KOPT-K1 (cell line): ENCODE measurements around the gene FANCC.
"Not testable (repeated sequence)": the region's sequence is repeated elsewhere in the genome, so short reads cannot be mapped to it uniquely, and the experiment has no call there.

Source experiments
- H3K27ac ChIP-seq: fragments of 200-600 bp; sonication (generic); 2 replicates; pipeline ENCODE4 v1.5.1; 2016; ENCODE audit warnings: antibody characterized with exemption, mild to moderate bottlenecking, low read depth, low read length; ENCODE audit not compliant: poor library complexity, severe bottlenecking
- H3K36me3 ChIP-seq: fragments of 200-600 bp; sonication (generic); 2 replicates; pipeline ENCODE4 v1.5.1; 2017; ENCODE audit warnings: antibody characterized with exemption, mild to moderate bottlenecking, low read length, moderate library complexity; ENCODE audit not compliant: insufficient read depth
- H3K9me3 ChIP-seq: fragments of 200-600 bp; sonication (generic); 2 replicates; pipeline ENCODE4 v1.5.1; 2017; ENCODE audit warnings: antibody characterized with exemption, low read length, mild to moderate bottlenecking; ENCODE audit not compliant: insufficient read depth, poor library complexity, severe bottlenecking

Gene FANCC

DNA sequence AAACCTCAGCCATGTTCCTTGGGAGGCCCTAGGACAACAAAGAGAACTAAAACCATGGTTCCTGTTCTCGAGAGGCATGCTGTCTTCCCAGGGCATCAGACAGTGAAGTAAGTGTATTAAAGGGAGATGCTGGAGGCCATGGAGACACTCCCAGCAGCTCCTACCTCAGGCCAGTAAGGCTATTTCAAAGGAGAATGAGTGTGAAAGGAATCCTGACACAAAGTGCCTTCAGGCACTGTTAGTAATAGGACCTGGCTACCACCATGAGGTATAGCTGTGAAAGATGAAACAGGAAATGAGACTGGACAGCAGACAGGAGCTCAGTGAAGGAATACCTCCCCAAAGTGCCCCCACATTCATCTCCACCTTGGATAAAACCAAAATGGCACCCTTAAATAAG is 71.0 kb downstream of the FANCC start:
- Histone ChIP-seq H3K27ac (no peak overlapping the region), H3K36me3 (peaks cover 28% of the 10 kb centered on the region; the same call in 1 of the 2 replicates), H3K9me3 (no peaks in the 10 kb centered on the region)

DNA sequence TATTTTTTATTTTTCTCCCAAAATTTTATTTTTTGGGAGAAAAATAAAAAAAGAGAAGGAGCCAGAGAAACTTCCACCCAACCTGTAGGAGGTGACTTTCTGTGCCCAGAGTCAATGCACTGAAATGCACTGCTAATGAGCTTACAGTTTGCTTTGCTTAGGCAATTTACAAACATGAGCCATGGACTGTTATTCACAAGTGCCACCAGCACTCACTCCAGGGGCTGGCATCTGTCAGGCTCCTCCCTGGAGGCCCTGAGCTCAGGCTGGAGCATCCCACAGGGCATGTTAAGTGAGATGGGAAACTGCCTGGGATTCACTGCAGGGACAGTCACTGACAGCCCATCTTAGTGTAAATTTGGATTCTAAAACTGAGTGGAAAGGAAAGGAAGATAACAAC is 74.9 kb downstream of the FANCC start:
- Histone ChIP-seq H3K36me3 (peaks cover 31% of the 10 kb centered on the region; the same call in 1 of the 2 replicates), H3K9me3 (no peaks in the 10 kb centered on the region), H3K27ac (no peak overlapping the region)

DNA sequence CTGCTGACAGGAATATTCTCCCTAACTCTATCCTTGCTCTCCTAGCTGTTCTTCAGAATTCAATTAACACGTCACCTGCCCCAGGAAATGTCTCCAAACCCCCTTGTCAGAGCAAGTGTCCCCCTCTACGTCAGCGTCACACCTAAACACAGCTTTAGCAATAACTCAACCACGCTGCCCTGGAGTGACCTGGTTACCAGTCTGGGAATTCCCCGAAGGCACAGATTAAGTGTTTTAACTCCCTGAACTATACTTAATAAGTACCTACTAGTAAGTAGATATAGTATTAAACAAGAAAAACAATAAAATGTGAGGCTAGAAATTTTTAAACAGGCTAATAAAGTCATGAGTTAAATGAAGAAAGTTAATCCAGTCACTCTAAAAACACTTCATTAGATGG is 78.4 kb downstream of the FANCC start:
- no peak overlapping the region for H3K27ac ChIP-seq
- H3K9me3 ChIP-seq = no peaks in the 10 kb centered on the region
- H3K36me3 ChIP-seq = 0 out of 2 replicates have a peak, but pooled peaks cover 7% of the 10 kb centered on the region

DNA sequence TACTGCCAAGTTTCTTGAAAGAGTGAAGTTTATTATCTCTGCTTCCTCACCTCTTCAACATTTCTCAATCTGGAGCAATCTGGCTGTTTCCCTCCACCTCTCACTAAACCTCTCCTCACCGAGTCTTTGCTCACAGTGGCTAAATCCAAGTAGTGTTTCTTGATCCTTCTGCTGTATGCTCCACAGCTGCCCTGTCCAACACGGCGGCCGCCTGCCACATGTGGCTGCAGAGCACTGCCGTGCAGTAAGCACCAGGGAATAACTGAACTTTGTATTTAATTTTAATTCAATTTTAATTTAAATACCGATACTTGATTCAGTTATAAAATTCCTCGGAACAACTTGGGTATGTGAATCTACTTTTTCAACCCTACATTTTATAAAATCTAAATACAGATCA is 80.2 kb downstream of the FANCC start:
- Histone ChIP-seq H3K9me3 (no peaks in the 10 kb centered on the region), H3K36me3 (0 out of 2 replicates have a peak, but pooled peaks cover 7% of the 10 kb centered on the region), H3K27ac (no peak overlapping the region)

DNA sequence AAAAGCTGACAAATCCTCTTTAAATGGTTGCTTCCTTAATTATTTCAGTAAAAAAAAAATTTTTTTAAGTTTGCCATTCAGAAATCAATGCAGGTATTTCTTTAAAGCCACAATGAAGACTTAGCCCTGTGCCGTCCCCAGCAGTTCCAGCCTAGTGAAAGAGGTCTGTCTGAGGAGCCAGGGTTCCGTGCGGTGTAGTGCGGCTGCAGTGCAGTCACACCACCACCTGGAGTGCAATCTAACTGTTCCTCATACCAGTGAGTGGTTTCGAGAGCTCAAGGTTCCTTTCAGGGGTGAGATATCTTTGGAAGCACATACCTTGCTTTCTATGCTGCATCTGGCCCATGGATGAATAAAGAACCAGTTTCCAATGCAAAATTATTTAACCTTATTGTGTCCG is 87.5 kb downstream of the FANCC start:
- peaks cover 12% of the 10 kb centered on the region for H3K9me3 ChIP-seq
- no peak overlapping the region for H3K27ac ChIP-seq
- 0 out of 2 replicates have a peak, but pooled peaks cover under 1% of the 10 kb centered on the region for H3K36me3 ChIP-seq

DNA sequence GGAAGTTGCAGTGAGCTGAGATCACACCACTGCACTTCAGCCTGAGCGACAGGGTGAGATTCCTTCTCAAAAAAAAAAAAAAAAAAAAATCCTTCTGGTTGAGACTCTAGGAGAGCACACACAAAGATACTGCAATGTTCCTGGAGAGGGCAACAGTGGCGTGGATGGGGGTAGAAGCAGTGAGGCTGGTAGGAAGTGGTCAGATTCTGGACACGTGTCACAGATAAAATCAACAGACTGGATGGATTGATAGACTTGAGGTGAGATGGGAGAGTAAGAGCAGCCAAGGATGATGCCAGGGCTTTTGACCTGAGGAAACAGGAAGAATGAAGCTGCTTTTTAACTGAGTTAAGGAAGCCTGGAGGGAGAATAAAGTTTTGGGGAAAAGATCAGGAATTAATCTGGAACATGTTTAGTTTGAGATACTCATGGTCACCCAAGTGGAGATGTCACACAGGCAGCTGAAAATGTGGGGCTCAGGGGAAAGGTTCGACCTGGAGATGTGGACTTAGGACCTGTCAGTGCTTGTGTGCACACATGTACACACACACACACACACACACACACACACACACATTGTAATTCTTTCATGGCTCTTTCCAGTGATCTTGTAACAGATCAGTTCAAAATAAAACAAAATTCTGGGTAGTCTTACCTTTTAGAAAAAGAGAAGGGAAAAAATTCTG is 88.1 kb downstream of the FANCC start:
- peaks cover 12% of the 10 kb centered on the region for H3K9me3 ChIP-seq
- no peak overlapping the region for H3K27ac ChIP-seq
- no peaks in the 10 kb centered on the region for H3K36me3 ChIP-seq

DNA sequence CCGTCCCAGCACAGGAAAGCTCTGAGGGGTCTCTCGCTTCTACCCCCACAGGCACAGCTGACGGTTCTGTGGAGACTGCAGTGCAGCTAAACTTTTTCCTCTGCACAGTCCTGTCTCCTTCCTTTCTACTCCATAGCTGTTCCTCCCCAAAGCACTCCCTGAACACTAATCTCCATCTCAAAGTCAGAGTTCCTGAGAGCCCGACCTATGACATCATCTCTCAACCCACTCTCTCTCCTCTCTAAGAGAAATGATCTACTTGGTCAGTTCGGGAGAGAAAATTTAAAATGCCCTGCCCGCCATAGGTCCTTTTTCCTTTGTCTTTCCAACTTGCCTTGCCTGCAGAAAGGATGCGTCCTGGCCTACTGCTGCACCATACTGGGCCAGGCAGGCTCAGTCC is 90.6 kb downstream of the FANCC start:
- no peak overlapping the region for H3K27ac ChIP-seq
- no peaks in the 10 kb centered on the region for H3K36me3 ChIP-seq
- peaks cover 10% of the 10 kb centered on the region for H3K9me3 ChIP-seq

DNA sequence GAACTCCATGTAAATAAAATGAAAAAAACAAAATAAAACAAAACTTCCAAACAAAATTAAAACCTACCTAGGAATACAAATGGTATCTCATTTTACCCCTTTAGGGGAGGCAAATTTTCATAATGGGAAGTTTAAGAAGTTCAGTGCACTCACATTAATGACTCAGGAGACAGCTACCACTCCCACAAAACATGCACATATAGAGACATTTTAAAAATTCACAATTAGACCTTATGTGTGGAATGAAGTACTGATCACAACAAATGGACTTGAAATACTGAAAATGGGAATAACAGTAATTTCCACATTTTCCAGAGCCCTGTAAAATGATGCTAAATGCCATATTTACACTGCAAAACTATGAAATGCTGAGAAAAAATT is 91.8 kb downstream of the FANCC start:
- Histone ChIP-seq H3K9me3 (peaks cover under 1% of the 10 kb centered on the region), H3K27ac (no peak overlapping the region), H3K36me3 (no peaks in the 10 kb centered on the region)

DNA sequence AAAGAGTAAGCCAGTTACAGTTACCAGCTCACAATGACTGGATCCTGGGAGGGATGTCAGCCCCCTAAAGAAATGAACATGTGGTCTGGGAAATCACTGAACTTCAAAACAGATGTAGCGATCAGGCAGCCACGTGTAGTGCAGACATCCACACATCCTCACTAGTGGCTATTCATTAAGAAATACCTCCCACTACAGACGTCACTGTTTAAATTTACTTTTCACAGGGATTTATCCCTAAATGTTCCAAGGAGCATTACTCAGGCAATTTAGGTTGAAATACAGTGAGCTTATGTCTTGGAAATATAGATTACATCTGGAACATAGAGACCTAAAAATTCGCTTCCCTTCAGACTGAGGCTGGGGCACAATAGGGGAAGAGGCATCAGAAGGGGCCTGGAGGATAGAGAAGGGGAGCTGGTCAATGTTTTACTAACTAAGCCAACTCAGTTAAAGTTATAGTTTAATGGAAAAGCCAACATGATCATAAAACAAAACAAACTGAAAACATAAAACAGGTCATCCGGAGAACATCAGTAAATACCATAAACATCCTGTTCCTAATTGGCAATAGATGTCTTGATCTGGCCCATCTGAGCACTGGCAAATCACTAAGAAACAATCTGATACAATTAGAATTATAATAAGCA is 92.3 kb downstream of the FANCC start:
- H3K36me3 ChIP-seq = no peaks in the 10 kb centered on the region
- no peak overlapping the region for H3K27ac ChIP-seq
- H3K9me3 ChIP-seq = no peaks in the 10 kb centered on the region

DNA sequence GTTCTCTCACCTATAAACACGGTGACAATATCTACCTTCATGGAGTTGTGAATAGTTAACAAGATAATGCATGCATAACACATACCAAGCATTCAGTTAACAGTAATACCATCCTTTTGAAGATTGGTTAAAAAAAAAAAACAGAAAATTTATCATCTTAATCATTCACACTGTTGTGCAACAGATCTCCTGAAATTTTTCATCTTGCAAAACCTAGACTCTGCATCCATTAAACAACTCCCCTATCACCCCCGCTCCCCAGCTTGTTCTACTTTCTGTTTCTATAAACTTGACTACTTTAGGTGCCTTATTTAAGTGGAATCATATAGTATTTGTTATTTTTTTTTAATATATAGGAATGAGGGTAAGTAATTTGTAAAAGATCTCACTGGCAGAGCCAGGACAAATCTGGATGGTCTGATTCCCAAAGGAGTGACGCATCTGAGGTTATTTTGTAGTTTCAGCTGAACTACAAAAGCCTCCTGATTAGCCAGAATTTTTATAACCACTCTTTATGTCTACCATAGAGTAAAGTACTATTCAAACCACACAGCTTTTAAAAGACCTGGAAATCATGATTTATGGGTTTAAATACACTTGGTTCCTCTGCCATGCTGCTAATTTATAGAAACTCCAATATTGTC is 93.0 kb downstream of the FANCC start:
- Histone ChIP-seq H3K36me3 (no peaks in the 10 kb centered on the region), H3K9me3 (no peaks in the 10 kb centered on the region), H3K27ac (no peak overlapping the region)

DNA sequence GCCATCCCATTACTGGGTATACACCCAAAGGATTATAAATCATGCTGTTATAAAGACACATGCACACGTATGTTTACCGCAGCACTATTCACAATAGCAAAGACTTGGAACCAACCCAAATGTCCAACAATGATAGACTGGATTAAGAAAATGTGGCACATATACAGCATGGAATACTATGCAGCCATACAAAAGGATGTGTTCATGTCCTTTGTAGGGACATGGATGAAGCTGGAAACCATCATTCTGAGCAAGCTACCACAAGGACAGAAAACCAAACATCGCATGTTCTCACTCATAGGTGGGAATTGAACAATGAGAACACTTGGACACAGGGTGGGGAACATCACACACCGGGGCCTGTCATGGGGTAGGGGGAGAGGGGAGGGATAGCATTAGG is 97.2 kb downstream of the FANCC start:
- H3K36me3 ChIP-seq, H3K9me3 ChIP-seq, H3K27ac ChIP-seq: not testable (repeated sequence)

DNA sequence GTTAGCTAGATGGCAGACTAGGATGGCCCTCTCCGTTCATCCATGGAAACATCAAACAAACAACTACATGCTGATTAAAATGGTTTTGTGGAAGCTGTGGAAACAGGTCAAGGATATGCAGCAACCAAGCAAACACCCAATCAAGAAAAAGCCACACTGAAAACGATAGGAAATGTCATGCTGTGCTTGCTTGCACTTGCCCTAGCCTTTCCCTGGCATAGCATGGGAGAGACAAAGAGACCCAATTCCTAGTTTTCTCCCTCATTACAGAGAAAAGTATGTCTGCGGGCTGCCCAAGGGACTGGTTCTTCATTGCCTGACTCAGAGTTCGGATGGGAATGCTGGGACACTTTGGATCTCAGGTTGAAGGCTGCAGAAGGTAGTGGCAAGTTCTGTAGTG is 98.7 kb downstream of the FANCC start:
- Histone ChIP-seq H3K27ac (no peak overlapping the region), H3K36me3 (no peaks in the 10 kb centered on the region), H3K9me3 (no peaks in the 10 kb centered on the region)

DNA sequence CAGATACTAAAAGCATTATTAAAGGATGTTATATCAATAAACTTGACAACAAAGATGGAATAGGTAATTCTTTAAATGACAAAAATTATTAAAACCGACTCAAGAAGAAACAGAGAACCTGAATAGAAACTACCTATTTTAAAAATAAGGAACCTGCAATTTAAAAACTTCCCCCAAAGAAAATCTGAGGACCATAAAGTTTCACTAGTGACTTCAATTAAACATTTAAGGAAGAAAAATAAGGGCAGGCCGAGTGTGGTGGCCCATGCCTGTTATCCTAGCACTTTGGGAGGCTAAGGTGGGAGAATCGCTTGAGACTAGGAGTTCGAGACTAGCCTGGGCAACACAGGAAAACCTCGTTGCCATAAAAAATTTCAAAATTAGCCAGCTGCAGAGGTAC is 99.6 kb downstream of the FANCC start:
- H3K27ac ChIP-seq = no peak overlapping the region
- H3K9me3 ChIP-seq = no peaks in the 10 kb centered on the region
- no peaks in the 10 kb centered on the region for H3K36me3 ChIP-seq

DNA sequence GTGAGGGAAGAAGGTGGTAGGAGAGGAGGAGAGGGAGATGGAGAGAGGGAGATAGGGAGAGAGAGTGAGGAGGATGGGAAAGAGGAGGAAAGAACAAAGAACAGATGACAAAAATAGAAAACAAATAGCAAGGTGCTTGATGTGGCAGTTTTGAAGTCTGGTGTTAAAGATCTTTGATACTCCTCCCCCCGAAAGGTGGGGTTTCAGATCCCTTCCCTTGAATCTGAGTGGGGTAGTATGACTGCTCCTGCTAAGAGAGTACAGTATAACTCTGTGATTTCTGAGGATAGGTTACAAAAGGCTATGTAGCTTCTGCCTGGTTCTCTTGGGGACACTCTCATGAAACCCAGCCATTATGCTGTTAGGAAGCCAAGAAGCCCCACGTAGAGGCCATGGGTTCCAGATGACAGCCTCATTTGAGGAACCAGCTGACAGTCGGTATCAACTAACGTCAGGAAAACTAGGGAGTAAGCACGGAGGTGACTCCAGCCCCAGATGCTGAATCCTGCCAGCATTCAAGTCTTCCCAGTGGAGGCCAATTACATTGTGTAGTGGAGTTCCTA is 102.1 kb downstream of the FANCC start:
- Histone ChIP-seq H3K27ac (no peak overlapping the region), H3K9me3 (no peaks in the 10 kb centered on the region), H3K36me3 (no peaks in the 10 kb centered on the region)

DNA sequence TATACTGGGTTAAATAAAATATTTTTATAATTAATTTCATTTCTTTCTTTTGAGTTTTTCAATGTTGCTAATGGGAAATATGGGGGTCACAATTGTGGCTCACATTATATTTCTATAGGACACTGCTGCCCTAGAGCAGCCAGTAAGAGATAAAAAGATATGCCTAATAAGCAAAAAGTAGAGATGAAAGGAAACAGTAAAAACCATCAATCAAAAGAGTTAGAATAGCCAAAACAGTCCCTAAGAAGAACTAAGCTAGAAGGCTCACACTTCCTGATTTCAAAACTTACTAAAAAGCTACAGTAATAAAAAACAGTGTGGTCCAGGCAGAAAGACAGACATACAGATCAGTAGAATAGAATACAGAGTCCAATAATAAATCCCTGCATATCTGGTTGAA is 104.4 kb downstream of the FANCC start:
- no peaks in the 10 kb centered on the region for H3K9me3 ChIP-seq
- H3K27ac ChIP-seq = no peak overlapping the region
- H3K36me3 ChIP-seq = no peaks in the 10 kb centered on the region
